Activated CD4-positive, alpha-beta T cell treated with anti-CD3 and anti-CD28 coated beads for 4 hours (primary cell): ENCODE results near the gene ELAVL1.
"Not testable (repeated sequence)": the region's sequence is repeated elsewhere in the genome, so short reads cannot be mapped to it uniquely, and the experiment has no call there.

ENCODE experiments used
- DNase-seq, 2 donors: peaks; one replicate each; pipeline ENCODE4 v3.0.0-alpha.2; 2020

ELAVL1 gene

GRCh38 chr19:7968008-7968795, 37.2 kb downstream of the ELAVL1 start:
- no peak for DNase-seq

- DNase-seq = no peak
These were observed 39.3 kb downstream of the ELAVL1 start for GRCh38 chr19:7965921-7966665.

GRCh38 chr19:7965259-7965841, 40.1 kb downstream of the ELAVL1 start:
- DNase-seq = no peak

- no peak for DNase-seq
These were observed 41.9 kb downstream of the ELAVL1 start for GRCh38 chr19:7963566-7963965.

- no peak for DNase-seq
These were observed 42.7 kb downstream of the ELAVL1 start for GRCh38 chr19:7962644-7963268.

GRCh38 chr19:7961920-7962626, 43.4 kb downstream of the ELAVL1 start:
- no peak for DNase-seq

- DNase-seq = not testable (repeated sequence)
These were observed 44.4 kb downstream of the ELAVL1 start for GRCh38 chr19:7961082-7961481.

- DNase-seq = no peak
These were observed 46.2 kb downstream of the ELAVL1 start for GRCh38 chr19:7959211-7959610.

- no peak for DNase-seq
These were observed 49.7 kb downstream of the ELAVL1 start for GRCh38 chr19:7955696-7956095.

GRCh38 chr19:7953576-7953975, 51.9 kb downstream of the ELAVL1 start:
- DNase-seq = no peak

- DNase-seq = no peak
These were observed 52.4 kb downstream of the ELAVL1 start for GRCh38 chr19:7953060-7953459.

- DNase-seq = no peak
These were observed 57.5 kb downstream of the ELAVL1 start for GRCh38 chr19:7947939-7948338.

GRCh38 chr19:7944177-7944761, 61.2 kb downstream of the ELAVL1 start:
- peak; percentile 84 to 90 for DNase-seq

GRCh38 chr19:7943444-7944176, 61.8 kb downstream of the ELAVL1 start, which contains the start of gene TIMM44:
TIMM44 (minus strand) TSS chr19:7943666; CDS start chr19:7943651, 15 bp downstream.
- DNase-seq = peak; percentile 97 to 99

GRCh38 chr19:7942981-7943443, 62.4 kb downstream of the ELAVL1 start:
- no peak for DNase-seq

GRCh38 chr19:7941895-7942596, 63.4 kb downstream of the ELAVL1 start:
- DNase-seq = no peak

- DNase-seq = no peak
These were observed 64.6 kb downstream of the ELAVL1 start for GRCh38 chr19:7940841-7941240.

- no peak for DNase-seq
These were observed 70.7 kb downstream of the ELAVL1 start for GRCh38 chr19:7934766-7935165.

- no peak for DNase-seq
These were observed 71.4 kb downstream of the ELAVL1 start for GRCh38 chr19:7933828-7934725.

- no peak for DNase-seq
These were observed 72.0 kb downstream of the ELAVL1 start for GRCh38 chr19:7933411-7933810.
